Activated naive CD8-positive, alpha-beta T cell treated with anti-CD3 and anti-CD28 coated beads for 36 hours (primary cell): ENCODE measurements around the gene KRT25. TPM values are rescaled to one million over a fixed set of nuclear protein-coding genes. Genes with fewer than 3 reads are reported as not detected.

Source experiments
- total RNA-seq, 2 experiments: library from RNA; stranded (reverse); gene quantifications; one replicate each; pipeline ENCODE4 v1.2.3, GENCODE V29; 2021

KRT25 gene
- total RNA-seq, 2 experiments from 2014 or later: not detected

Other genes with a start within 250 kb of the KRT25 start
- gene CCR7, start 189.9 kb downstream of the KRT25 start, total RNA-seq: 100 to 1,000 TPM; 260 to 274 TPM
- 100 to 1,000 TPM; 107 to 118 TPM for gene SMARCE1, start 107.5 kb downstream of the KRT25 start, total RNA-seq
- under 1 TPM in 1 of 2 experiments, not detected in 1; 0.22 TPM for gene KRT222, start 90.2 kb downstream of the KRT25 start, total RNA-seq
- not detected for gene KRT24, start 51.6 kb downstream of the KRT25 start, total RNA-seq
- not detected for gene KRT26, start 16.9 kb upstream of the KRT25 start, total RNA-seq
- gene KRT27, start 27.2 kb upstream of the KRT25 start, total RNA-seq: not detected
- gene KRT28, start 44.6 kb upstream of the KRT25 start, total RNA-seq: not detected
- 10 to 100 TPM; 41.9 to 48.6 TPM for gene KRT10, start 67.3 kb upstream of the KRT25 start, total RNA-seq
- gene KRT12, start 111.9 kb upstream of the KRT25 start, total RNA-seq: not detected
- not detected for gene KRT20, start 129.9 kb upstream of the KRT25 start, total RNA-seq
- not detected for gene KRT23, start 182.3 kb upstream of the KRT25 start, total RNA-seq
- not detected for gene KRT39, start 211.6 kb upstream of the KRT25 start, total RNA-seq
- gene KRT40, start 229.0 kb upstream of the KRT25 start, total RNA-seq: not detected
- not detected for gene KRTAP3-3, start 238.8 kb upstream of the KRT25 start, total RNA-seq
- not detected for gene KRTAP3-2, start 244.6 kb upstream of the KRT25 start, total RNA-seq